Measurements from ENCODE around the gene PIGM.
"Not testable (repeated sequence)": the region's sequence is repeated elsewhere in the genome, so short reads cannot be mapped to it uniquely, and the experiment has no call there.

Gene PIGM

GRCh38 chr1:160052936-160053335 lies 21.1 kb upstream of the PIGM start:
- H3K4me3 ChIP-seq: no peak overlapping the region
- H3K9ac ChIP-seq (ENCODE audit: insufficient read length): no peak overlapping the region
- no peak overlapping the region for H3K27ac ChIP-seq
- TF ChIP-seq EZH2 (IDR thresholded peaks at IDR 0.05) (no peak), FOXP2 (optimal IDR thresholded peaks at IDR 0.05; ENCODE audit: control extremely low read depth, extremely low read length, insufficient read depth) (no peak), POLR2AphosphoS5 (IDR thresholded peaks at IDR 0.05; ENCODE audit: borderline replicate concordance, low read depth, low read length) (no peak)
- H3K36me3 ChIP-seq (ENCODE audit: insufficient read depth, low read length): no peaks in the 10 kb centered on the region
- no peak for DNase-seq (ENCODE audit: low read depth, low spot score)
- no peaks in the 10 kb centered on the region for H3K9me3 ChIP-seq (ENCODE audit: low read depth, low read length)

GRCh38 chr1:160050619-160051018 lies 18.8 kb upstream of the PIGM start:
- DNase-seq (ENCODE audit: low read depth, low spot score): no peak
- no peaks in the 10 kb centered on the region for H3K9me3 ChIP-seq (ENCODE audit: low read depth, low read length)
- H3K9ac ChIP-seq (ENCODE audit: insufficient read length): no peak overlapping the region
- H3K27ac ChIP-seq: no peak overlapping the region
- no peaks in the 10 kb centered on the region for H3K36me3 ChIP-seq (ENCODE audit: insufficient read depth, low read length)
- no peak overlapping the region for H3K4me3 ChIP-seq
- TF ChIP-seq FOXP2 (optimal IDR thresholded peaks at IDR 0.05; ENCODE audit: control extremely low read depth, extremely low read length, insufficient read depth) (no peak), EZH2 (IDR thresholded peaks at IDR 0.05) (no peak), POLR2AphosphoS5 (IDR thresholded peaks at IDR 0.05; ENCODE audit: borderline replicate concordance, low read depth, low read length) (no peak)

- H3K4me3 ChIP-seq; H3K9ac ChIP-seq (ENCODE audit: insufficient read length); H3K9me3 ChIP-seq (ENCODE audit: low read depth, low read length); H3K36me3 ChIP-seq (ENCODE audit: insufficient read depth, low read length); DNase-seq (ENCODE audit: low read depth, low spot score); H3K27ac ChIP-seq: not testable (repeated sequence)
These were observed 18.4 kb upstream of the PIGM start for GRCh38 chr1:160050182-160050581.

GRCh38 chr1:160049101-160049500 lies 17.3 kb upstream of the PIGM start:
- H3K27ac ChIP-seq: no peak overlapping the region
- DNase-seq (ENCODE audit: low read depth, low spot score): no peak
- TF ChIP-seq FOXP2 (optimal IDR thresholded peaks at IDR 0.05; ENCODE audit: control extremely low read depth, extremely low read length, insufficient read depth): no peak
- no peak for TF ChIP-seq EZH2 (IDR thresholded peaks at IDR 0.05)
- no peak for TF ChIP-seq POLR2AphosphoS5 (IDR thresholded peaks at IDR 0.05; ENCODE audit: borderline replicate concordance, low read depth, low read length)
- H3K9me3 ChIP-seq (ENCODE audit: low read depth, low read length): no peaks in the 10 kb centered on the region
- H3K4me3 ChIP-seq: no peak overlapping the region
- no peak overlapping the region for H3K9ac ChIP-seq (ENCODE audit: insufficient read length)
- no peaks in the 10 kb centered on the region for H3K36me3 ChIP-seq (ENCODE audit: insufficient read depth, low read length)

GRCh38 chr1:160048335-160048734 lies 16.5 kb upstream of the PIGM start:
- no peak overlapping the region for H3K27ac ChIP-seq
- no peaks in the 10 kb centered on the region for H3K9me3 ChIP-seq (ENCODE audit: low read depth, low read length)
- no peak overlapping the region for H3K4me3 ChIP-seq
- DNase-seq (ENCODE audit: low read depth, low spot score): no peak
- no peaks in the 10 kb centered on the region for H3K36me3 ChIP-seq (ENCODE audit: insufficient read depth, low read length)
- TF ChIP-seq EZH2 (IDR thresholded peaks at IDR 0.05) (no peak), POLR2AphosphoS5 (IDR thresholded peaks at IDR 0.05; ENCODE audit: borderline replicate concordance, low read depth, low read length) (no peak)
- H3K9ac ChIP-seq (ENCODE audit: insufficient read length): no peak overlapping the region

- no peaks in the 10 kb centered on the region for H3K36me3 ChIP-seq (ENCODE audit: insufficient read depth, low read length)
- H3K4me3 ChIP-seq: peak overlapping the region; percentile 30; the same call in 1 of the 2 replicates
- DNase-seq (ENCODE audit: low read depth, low spot score): no peak
- TF ChIP-seq EZH2 (IDR thresholded peaks at IDR 0.05) (no peak), FOXP2 (optimal IDR thresholded peaks at IDR 0.05; ENCODE audit: control extremely low read depth, extremely low read length, insufficient read depth) (no peak), POLR2AphosphoS5 (IDR thresholded peaks at IDR 0.05; ENCODE audit: borderline replicate concordance, low read depth, low read length) (no peak)
- H3K27ac ChIP-seq: no peak overlapping the region
- no peak overlapping the region for H3K9ac ChIP-seq (ENCODE audit: insufficient read length)
- H3K9me3 ChIP-seq (ENCODE audit: low read depth, low read length): no peaks in the 10 kb centered on the region
These were observed 15.6 kb upstream of the PIGM start for GRCh38 chr1:160047111-160047991.

- no peak overlapping the region for H3K27ac ChIP-seq
These were observed 14.8 kb upstream of the PIGM start for GRCh38 chr1:160046494-160047110.

GRCh38 chr1:160045653-160046052 lies 13.9 kb upstream of the PIGM start:
- no peaks in the 10 kb centered on the region for H3K36me3 ChIP-seq (ENCODE audit: insufficient read depth, low read length)
- TF ChIP-seq FOXP2 (optimal IDR thresholded peaks at IDR 0.05; ENCODE audit: control extremely low read depth, extremely low read length, insufficient read depth): no peak
- no peak for TF ChIP-seq EZH2 (IDR thresholded peaks at IDR 0.05)
- TF ChIP-seq POLR2AphosphoS5 (IDR thresholded peaks at IDR 0.05; ENCODE audit: borderline replicate concordance, low read depth, low read length): no peak
- no peak for DNase-seq (ENCODE audit: low read depth, low spot score)

More at GRCh38 chr1:160046494-160047110, 14.8 kb upstream of the PIGM start:
- H3K36me3 ChIP-seq (ENCODE audit: insufficient read depth, low read length): no peaks in the 10 kb centered on the region
- DNase-seq (ENCODE audit: low read depth, low spot score): no peak
- no peak overlapping the region for H3K9ac ChIP-seq (ENCODE audit: insufficient read length)
- TF ChIP-seq FOXP2 (optimal IDR thresholded peaks at IDR 0.05; ENCODE audit: control extremely low read depth, extremely low read length, insufficient read depth) (no peak), POLR2AphosphoS5 (IDR thresholded peaks at IDR 0.05; ENCODE audit: borderline replicate concordance, low read depth, low read length) (no peak), EZH2 (IDR thresholded peaks at IDR 0.05) (no peak)
- peak overlapping the region; percentile 30; the same call in 1 of the 2 replicates for H3K4me3 ChIP-seq
- no peaks in the 10 kb centered on the region for H3K9me3 ChIP-seq (ENCODE audit: low read depth, low read length)

More at GRCh38 chr1:160045653-160046052, 13.9 kb upstream of the PIGM start:
- Histone ChIP-seq H3K9ac (ENCODE audit: insufficient read length) (no peak overlapping the region), H3K4me3 (no peak overlapping the region), H3K9me3 (ENCODE audit: low read depth, low read length) (no peaks in the 10 kb centered on the region), H3K27ac (no peak overlapping the region)
